ENCODE data around the gene COG8.

The COG8 gene

GRCh38 chr16:69339289-69340094 is at the start of gene COG8, which contains the start of gene NIP7:
TSS of gene COG8 (minus strand) at chr16:69339564. CDS start at chr16:69339552, 12 bp downstream.
TSS of gene NIP7 (plus strand) at chr16:69339772. CDS start at chr16:69339830, 58 bp downstream.
- Histone ChIP-seq H3K9me3 (ENCODE audit: control insufficient read depth, insufficient read depth, low read length) (no peaks in the 10 kb centered on the region), H3K4me1 (ENCODE audit: control insufficient read depth, insufficient read depth, low read length) (peaks cover 1% of the 10 kb centered on the region; the same call in 1 of the 2 replicates), H3K27ac (ENCODE audit: low read length) (no peak within 1 kb of the TSS), H3K27me3 (ENCODE audit: control insufficient read depth, insufficient read depth, low read length) (no peaks in the 10 kb centered on the region), H3K36me3 (ENCODE audit: control insufficient read depth, insufficient read depth, low read length) (peaks cover 14% of the 10 kb centered on the region), H3K4me3 (ENCODE audit: low read length) (peak within 1 kb of the TSS; percentile 65)
- peak; percentile 97 for DNase-seq (ENCODE audit: low read depth, low spot score)
- WGBS (ENCODE audit: insufficient coverage, insufficient read length) = no CpG with 5 or more reads among the region's 77 CpGs

GRCh38 chr16:69386596-69386995 is 47.2 kb upstream of the COG8 start:
- H3K4me1 ChIP-seq (ENCODE audit: control insufficient read depth, insufficient read depth, low read length) = no peaks in the 10 kb centered on the region
- WGBS (ENCODE audit: insufficient coverage, insufficient read length) = no CpG with 5 or more reads among the region's 1 CpG
- no peak for DNase-seq (ENCODE audit: low read depth, low spot score)
- H3K4me3 ChIP-seq (ENCODE audit: low read length) = no peak overlapping the region
- H3K9me3 ChIP-seq (ENCODE audit: control insufficient read depth, insufficient read depth, low read length) = no peaks in the 10 kb centered on the region
- peaks cover 3% of the 10 kb centered on the region; the same call in 1 of the 2 replicates for H3K36me3 ChIP-seq (ENCODE audit: control insufficient read depth, insufficient read depth, low read length)
- no peak overlapping the region for H3K27ac ChIP-seq (ENCODE audit: low read length)
- no peaks in the 10 kb centered on the region for H3K27me3 ChIP-seq (ENCODE audit: control insufficient read depth, insufficient read depth, low read length)

GRCh38 chr16:69384974-69385373 is 45.6 kb upstream of the COG8 start:
- H3K27me3 ChIP-seq (ENCODE audit: control insufficient read depth, insufficient read depth, low read length) = no peaks in the 10 kb centered on the region
- no peak for DNase-seq (ENCODE audit: low read depth, low spot score)
- no peaks in the 10 kb centered on the region for H3K9me3 ChIP-seq (ENCODE audit: control insufficient read depth, insufficient read depth, low read length)
- no peaks in the 10 kb centered on the region for H3K4me1 ChIP-seq (ENCODE audit: control insufficient read depth, insufficient read depth, low read length)
- H3K27ac ChIP-seq (ENCODE audit: low read length) = no peak overlapping the region
- peak overlapping the region; percentile 82; the same call in 1 of the 2 replicates for H3K4me3 ChIP-seq (ENCODE audit: low read length)
- H3K36me3 ChIP-seq (ENCODE audit: control insufficient read depth, insufficient read depth, low read length) = peaks cover 3% of the 10 kb centered on the region; the same call in 1 of the 2 replicates
- no CpG with 5 or more reads among the region's 6 CpGs for WGBS (ENCODE audit: insufficient coverage, insufficient read length)

- Histone ChIP-seq H3K4me1 (ENCODE audit: control insufficient read depth, insufficient read depth, low read length) (no peaks in the 10 kb centered on the region), H3K36me3 (ENCODE audit: control insufficient read depth, insufficient read depth, low read length) (peaks cover 3% of the 10 kb centered on the region; the same call in 1 of the 2 replicates)
- WGBS (ENCODE audit: insufficient coverage, insufficient read length) = no CpG with 5 or more reads among the region's 2 CpGs
These were observed 43.1 kb upstream of the COG8 start for GRCh38 chr16:69382421-69382820.

GRCh38 chr16:69381231-69381630 is 41.9 kb upstream of the COG8 start:
- H3K4me3 ChIP-seq (ENCODE audit: low read length) = no peak overlapping the region
- DNase-seq (ENCODE audit: low read depth, low spot score) = no peak
- no peaks in the 10 kb centered on the region for H3K27me3 ChIP-seq (ENCODE audit: control insufficient read depth, insufficient read depth, low read length)
- no peak overlapping the region for H3K27ac ChIP-seq (ENCODE audit: low read length)
- H3K36me3 ChIP-seq (ENCODE audit: control insufficient read depth, insufficient read depth, low read length) = peaks cover 3% of the 10 kb centered on the region; the same call in 1 of the 2 replicates
- no CpG with 5 or more reads among the region's 2 CpGs for WGBS (ENCODE audit: insufficient coverage, insufficient read length)
- no peaks in the 10 kb centered on the region for H3K9me3 ChIP-seq (ENCODE audit: control insufficient read depth, insufficient read depth, low read length)
- no peaks in the 10 kb centered on the region for H3K4me1 ChIP-seq (ENCODE audit: control insufficient read depth, insufficient read depth, low read length)

More at GRCh38 chr16:69382421-69382820, 43.1 kb upstream of the COG8 start:
- Histone ChIP-seq H3K9me3 (ENCODE audit: control insufficient read depth, insufficient read depth, low read length) (no peaks in the 10 kb centered on the region), H3K27me3 (ENCODE audit: control insufficient read depth, insufficient read depth, low read length) (no peaks in the 10 kb centered on the region), H3K27ac (ENCODE audit: low read length) (no peak overlapping the region), H3K4me3 (ENCODE audit: low read length) (no peak overlapping the region)
- no peak for DNase-seq (ENCODE audit: low read depth, low spot score)

- H3K4me3 ChIP-seq (ENCODE audit: low read length) = no peak overlapping the region
- DNase-seq (ENCODE audit: low read depth, low spot score) = no peak
- no CpG with 5 or more reads among the region's 1 CpG for WGBS (ENCODE audit: insufficient coverage, insufficient read length)
- no peak overlapping the region for H3K27ac ChIP-seq (ENCODE audit: low read length)
- no peaks in the 10 kb centered on the region for H3K27me3 ChIP-seq (ENCODE audit: control insufficient read depth, insufficient read depth, low read length)
- no peaks in the 10 kb centered on the region for H3K9me3 ChIP-seq (ENCODE audit: control insufficient read depth, insufficient read depth, low read length)
- H3K4me1 ChIP-seq (ENCODE audit: control insufficient read depth, insufficient read depth, low read length) = no peaks in the 10 kb centered on the region
- peaks cover 3% of the 10 kb centered on the region; the same call in 1 of the 2 replicates for H3K36me3 ChIP-seq (ENCODE audit: control insufficient read depth, insufficient read depth, low read length)
These were observed 39.4 kb upstream of the COG8 start for GRCh38 chr16:69378760-69379159.

- Histone ChIP-seq H3K9me3 (ENCODE audit: control insufficient read depth, insufficient read depth, low read length) (no peaks in the 10 kb centered on the region), H3K4me1 (ENCODE audit: control insufficient read depth, insufficient read depth, low read length) (no peaks in the 10 kb centered on the region), H3K4me3 (ENCODE audit: low read length) (no peak overlapping the region), H3K36me3 (ENCODE audit: control insufficient read depth, insufficient read depth, low read length) (peaks cover 3% of the 10 kb centered on the region; the same call in 1 of the 2 replicates), H3K27me3 (ENCODE audit: control insufficient read depth, insufficient read depth, low read length) (no peaks in the 10 kb centered on the region), H3K27ac (ENCODE audit: low read length) (no peak overlapping the region)
- WGBS (ENCODE audit: insufficient coverage, insufficient read length) = no CpG with 5 or more reads among the region's 1 CpG
- no peak for DNase-seq (ENCODE audit: low read depth, low spot score)
These were observed 38.7 kb upstream of the COG8 start for GRCh38 chr16:69378036-69378435.

GRCh38 chr16:69376393-69377059 is 37.2 kb upstream of the COG8 start:
- no peak for DNase-seq (ENCODE audit: low read depth, low spot score)
- WGBS (ENCODE audit: insufficient coverage, insufficient read length) = no CpG with 5 or more reads among the region's 10 CpGs
- Histone ChIP-seq H3K36me3 (ENCODE audit: control insufficient read depth, insufficient read depth, low read length) (no peaks in the 10 kb centered on the region; the same call in 1 of the 2 replicates), H3K4me3 (ENCODE audit: low read length) (no peak overlapping the region), H3K27ac (ENCODE audit: low read length) (no peak overlapping the region), H3K27me3 (ENCODE audit: control insufficient read depth, insufficient read depth, low read length) (no peaks in the 10 kb centered on the region), H3K4me1 (ENCODE audit: control insufficient read depth, insufficient read depth, low read length) (no peaks in the 10 kb centered on the region), H3K9me3 (ENCODE audit: control insufficient read depth, insufficient read depth, low read length) (no peaks in the 10 kb centered on the region)

- Histone ChIP-seq H3K4me3 (ENCODE audit: low read length) (no peak overlapping the region), H3K27me3 (ENCODE audit: control insufficient read depth, insufficient read depth, low read length) (no peaks in the 10 kb centered on the region), H3K36me3 (ENCODE audit: control insufficient read depth, insufficient read depth, low read length) (peaks cover 7% of the 10 kb centered on the region), H3K9me3 (ENCODE audit: control insufficient read depth, insufficient read depth, low read length) (no peaks in the 10 kb centered on the region), H3K4me1 (ENCODE audit: control insufficient read depth, insufficient read depth, low read length) (no peaks in the 10 kb centered on the region), H3K27ac (ENCODE audit: low read length) (no peak overlapping the region)
- DNase-seq (ENCODE audit: low read depth, low spot score) = no peak
- no CpG with 5 or more reads among the region's 1 CpG for WGBS (ENCODE audit: insufficient coverage, insufficient read length)
These were observed 33.7 kb upstream of the COG8 start for GRCh38 chr16:69373019-69373418.

- DNase-seq (ENCODE audit: low read depth, low spot score) = no peak
- H3K27me3 ChIP-seq (ENCODE audit: control insufficient read depth, insufficient read depth, low read length) = no peaks in the 10 kb centered on the region
- no peaks in the 10 kb centered on the region for H3K9me3 ChIP-seq (ENCODE audit: control insufficient read depth, insufficient read depth, low read length)
- peaks cover 16% of the 10 kb centered on the region for H3K36me3 ChIP-seq (ENCODE audit: control insufficient read depth, insufficient read depth, low read length)
- no peak overlapping the region for H3K27ac ChIP-seq (ENCODE audit: low read length)
- no CpG with 5 or more reads among the region's 2 CpGs for WGBS (ENCODE audit: insufficient coverage, insufficient read length)
- no peaks in the 10 kb centered on the region for H3K4me1 ChIP-seq (ENCODE audit: control insufficient read depth, insufficient read depth, low read length)
- no peak overlapping the region for H3K4me3 ChIP-seq (ENCODE audit: low read length)
These were observed 32.2 kb upstream of the COG8 start for GRCh38 chr16:69371564-69371963.

Measured in iPS DF 6.9 (cell line).